Endothelial cell (in vitro differentiated cells): ENCODE data around the gene SMURF1. TPM values are rescaled to one million over a fixed set of nuclear protein-coding genes. Genes with fewer than 3 reads are reported as not detected.

Experiments
- DNase-seq: peaks from one replicate; pipeline ENCODE4 v3.0.0; 2021; ENCODE audit warnings: low spot score
- H3K27ac Mint-ChIP-seq: one replicate; pipeline ENCODE4 v1.8.0; 2021; ENCODE audit warnings: mixed read lengths, inconsistent platforms; ENCODE audit not compliant: unreplicated experiment
- H3K27me3 Mint-ChIP-seq: one replicate; pipeline ENCODE4 v1.8.0; 2021; ENCODE audit warnings: mild to moderate bottlenecking, moderate library complexity, mixed read lengths, inconsistent platforms; ENCODE audit not compliant: unreplicated experiment
- H3K36me3 Mint-ChIP-seq: one replicate; pipeline ENCODE4 v1.8.0; 2021; ENCODE audit warnings: mild to moderate bottlenecking, low read depth, mixed read lengths, inconsistent platforms; ENCODE audit not compliant: unreplicated experiment
- H3K4me1 Mint-ChIP-seq: one replicate; pipeline ENCODE4 v1.8.0; 2021; ENCODE audit warnings: mild to moderate bottlenecking, mixed read lengths, inconsistent platforms; ENCODE audit not compliant: unreplicated experiment
- H3K4me3 Mint-ChIP-seq: one replicate; pipeline ENCODE4 v1.8.0; 2021; ENCODE audit warnings: mild to moderate bottlenecking, mixed read lengths, inconsistent platforms; ENCODE audit not compliant: unreplicated experiment
- H3K9me3 Mint-ChIP-seq: one replicate; pipeline ENCODE4 v1.8.0; 2021; ENCODE audit warnings: mixed read lengths, inconsistent platforms; ENCODE audit not compliant: unreplicated experiment
- total RNA-seq: library from RNA; stranded (reverse); fragmentation: NEBNext Ultra II Directional; extraction: Animal tissue kit (Norgen Biotek cat#: 25700); gene quantifications from one replicate; pipeline ENCODE4 v1.2.1, GENCODE V29; 2021; ENCODE audit not compliant: unreplicated experiment
- TF ChIP-seq, protein P1 (sequence below): fragments of 200-600 bp; sonication (generic); IDR thresholded peaks from one replicate; pipeline ENCODE4 v1.5.0; 2021; ENCODE audit warnings: antibody characterized with exemption; ENCODE audit not compliant: unreplicated experiment

SMURF1 gene
- total RNA-seq, 1 donor from 2014 or later = 32.5 TPM

GRCh38 chr7:99020413-99020715 is 123.5 kb downstream of the SMURF1 start:
- no peak for DNase-seq
- peaks cover 30% of the 10 kb centered on the region for H3K36me3 Mint-ChIP-seq
- no peak overlapping the region for H3K27ac Mint-ChIP-seq
- TF ChIP-seq, protein P1, sequence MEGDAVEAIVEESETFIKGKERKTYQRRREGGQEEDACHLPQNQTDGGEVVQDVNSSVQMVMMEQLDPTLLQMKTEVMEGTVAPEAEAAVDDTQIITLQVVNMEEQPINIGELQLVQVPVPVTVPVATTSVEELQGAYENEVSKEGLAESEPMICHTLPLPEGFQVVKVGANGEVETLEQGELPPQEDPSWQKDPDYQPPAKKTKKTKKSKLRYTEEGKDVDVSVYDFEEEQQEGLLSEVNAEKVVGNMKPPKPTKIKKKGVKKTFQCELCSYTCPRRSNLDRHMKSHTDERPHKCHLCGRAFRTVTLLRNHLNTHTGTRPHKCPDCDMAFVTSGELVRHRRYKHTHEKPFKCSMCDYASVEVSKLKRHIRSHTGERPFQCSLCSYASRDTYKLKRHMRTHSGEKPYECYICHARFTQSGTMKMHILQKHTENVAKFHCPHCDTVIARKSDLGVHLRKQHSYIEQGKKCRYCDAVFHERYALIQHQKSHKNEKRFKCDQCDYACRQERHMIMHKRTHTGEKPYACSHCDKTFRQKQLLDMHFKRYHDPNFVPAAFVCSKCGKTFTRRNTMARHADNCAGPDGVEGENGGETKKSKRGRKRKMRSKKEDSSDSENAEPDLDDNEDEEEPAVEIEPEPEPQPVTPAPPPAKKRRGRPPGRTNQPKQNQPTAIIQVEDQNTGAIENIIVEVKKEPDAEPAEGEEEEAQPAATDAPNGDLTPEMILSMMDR = no peak
- peaks cover 2% of the 10 kb centered on the region for H3K27me3 Mint-ChIP-seq
- no peak overlapping the region for H3K4me3 Mint-ChIP-seq
- peaks cover 19% of the 10 kb centered on the region for H3K4me1 Mint-ChIP-seq
- no peaks in the 10 kb centered on the region for H3K9me3 Mint-ChIP-seq

GRCh38 chr7:99019523-99020412 is 124.1 kb downstream of the SMURF1 start:
- Mint-ChIP-seq H3K4me1 (peaks cover 19% of the 10 kb centered on the region), H3K27ac (no peak overlapping the region), H3K4me3 (no peak overlapping the region), H3K27me3 (peaks cover 4% of the 10 kb centered on the region), H3K36me3 (peaks cover 35% of the 10 kb centered on the region), H3K9me3 (no peaks in the 10 kb centered on the region)
- TF ChIP-seq, protein P1 = no peak
- DNase-seq = no peak

GRCh38 chr7:99016196-99016595 is 127.7 kb downstream of the SMURF1 start:
- DNase-seq = no peak
- Mint-ChIP-seq H3K4me1 (peaks cover 3% of the 10 kb centered on the region), H3K36me3 (peaks cover 53% of the 10 kb centered on the region), H3K9me3 (no peaks in the 10 kb centered on the region), H3K4me3 (no peak overlapping the region), H3K27ac (no peak overlapping the region), H3K27me3 (peaks cover 4% of the 10 kb centered on the region)
- TF ChIP-seq, protein P1 = no peak

- H3K27ac Mint-ChIP-seq = no peak overlapping the region
- no peak for DNase-seq
- H3K4me3 Mint-ChIP-seq = peak overlapping the region; percentile 56
- TF ChIP-seq, protein P1 = no peak
- H3K36me3 Mint-ChIP-seq = peaks cover 56% of the 10 kb centered on the region
- peaks cover 7% of the 10 kb centered on the region for H3K27me3 Mint-ChIP-seq
- H3K4me1 Mint-ChIP-seq = no peaks in the 10 kb centered on the region
- no peaks in the 10 kb centered on the region for H3K9me3 Mint-ChIP-seq
These were observed 129.6 kb downstream of the SMURF1 start for GRCh38 chr7:99014113-99014985.
